ENCODE results near the gene BCOR.

BCOR gene

GRCh38 chrX:40097141-40097503, 636 bp downstream of the BCOR start:
- DNase-seq = no peak

- no peak for DNase-seq
Measured at GRCh38 chrX:40096395-40097091, 1.2 kb downstream of the BCOR start.

GRCh38 chrX:40095583-40096394, 2.0 kb downstream of the BCOR start:
- no peak for DNase-seq

- DNase-seq = no peak
Measured at GRCh38 chrX:40094900-40095582, 2.7 kb downstream of the BCOR start.

DNA sequence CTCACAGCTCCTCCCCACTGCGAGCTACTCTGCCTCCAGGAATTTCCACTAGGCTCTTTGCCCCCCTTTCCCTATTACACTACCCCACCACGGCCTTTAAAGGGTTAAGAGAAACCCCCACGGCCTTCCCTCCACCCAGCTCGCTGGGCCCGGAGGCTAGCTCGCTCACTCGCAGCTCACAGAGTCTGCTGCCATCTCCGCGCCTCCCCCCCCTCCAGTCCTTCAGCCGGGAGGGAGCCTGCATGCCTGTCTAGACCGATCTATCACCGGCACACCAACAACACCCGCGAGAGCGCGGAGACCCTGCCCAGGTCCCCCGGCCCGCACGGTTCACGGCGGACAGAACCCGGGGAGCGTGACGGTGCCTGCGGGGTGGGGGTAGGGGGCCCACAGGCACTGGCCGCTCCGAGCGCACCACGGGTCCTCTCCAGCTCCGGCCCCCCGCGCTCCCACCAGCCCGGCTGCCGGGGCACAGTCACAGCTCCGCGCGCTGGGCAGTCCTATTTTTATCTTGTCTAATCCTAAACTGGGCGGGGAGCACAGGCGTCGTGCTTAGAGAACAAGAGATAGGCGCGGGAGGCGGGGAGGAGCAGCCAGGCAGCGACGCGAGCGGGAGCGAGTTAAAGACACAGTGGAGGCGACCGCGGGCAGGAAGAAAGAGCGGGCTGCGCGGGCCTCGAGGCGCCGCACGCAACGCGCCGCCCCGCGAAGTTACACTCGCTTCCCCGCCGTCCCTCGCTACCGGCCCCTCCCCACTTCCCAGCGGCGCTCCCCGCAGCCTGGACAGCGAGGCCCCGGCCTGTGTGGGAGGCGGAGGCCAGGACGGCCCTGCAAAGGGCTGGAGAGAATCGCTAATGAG, 3.5 kb downstream of the BCOR start:
- no peak for DNase-seq

DNA sequence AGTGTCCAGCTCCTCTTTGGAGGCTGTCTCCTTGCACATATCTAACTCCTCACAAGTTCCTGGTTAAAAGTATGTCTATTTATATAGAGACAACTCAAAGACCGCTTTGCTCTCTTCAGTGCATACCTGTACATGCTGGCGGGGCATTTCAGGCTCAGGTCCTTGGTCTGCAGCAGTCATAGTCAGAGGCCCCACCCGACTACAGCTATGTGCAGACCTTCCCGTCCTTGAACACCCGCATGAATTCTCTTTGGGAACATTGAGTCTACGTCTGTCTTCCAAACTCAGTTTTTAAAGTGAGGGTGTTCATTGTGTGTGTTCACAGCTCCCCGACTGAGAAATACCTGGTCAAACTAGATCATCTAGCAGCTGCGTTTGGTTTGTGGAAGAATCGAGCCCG, 4.2 kb downstream of the BCOR start:
- no peak for DNase-seq

DNA sequence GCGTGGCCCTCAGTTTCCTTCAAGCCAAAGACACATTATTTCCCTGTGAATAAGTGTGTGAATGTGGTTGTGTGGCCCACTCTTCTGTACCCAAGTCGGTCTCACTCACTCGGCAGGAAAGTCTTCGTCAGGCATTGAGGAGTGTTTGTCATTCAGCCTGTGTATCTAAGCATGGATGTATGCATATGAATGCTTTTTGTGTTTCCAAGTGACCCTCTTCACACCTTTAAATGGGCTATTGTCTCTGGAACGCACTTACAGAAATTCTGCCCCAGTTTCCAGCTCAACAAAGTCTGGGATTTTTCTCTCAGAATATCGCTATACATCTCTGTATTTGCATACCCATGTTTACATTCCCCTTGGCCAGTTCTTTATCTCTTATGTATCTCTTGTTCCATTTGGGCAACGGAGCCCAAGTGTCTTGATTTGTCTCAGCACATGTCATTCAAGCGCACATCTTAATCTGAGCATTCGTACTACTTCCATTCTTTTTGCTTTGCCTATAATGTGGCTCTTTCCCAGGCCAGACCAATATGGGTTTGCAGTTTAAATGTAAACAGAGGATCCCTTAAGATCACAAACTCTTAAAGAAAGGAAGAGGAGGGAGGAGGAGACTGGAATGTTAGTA, 4.8 kb downstream of the BCOR start:
- no peak for DNase-seq

GRCh38 chrX:40091691-40092421, 5.9 kb downstream of the BCOR start:
- no peak for DNase-seq

- no peak for DNase-seq
Measured at GRCh38 chrX:40090961-40091360, 6.8 kb downstream of the BCOR start.

DNA sequence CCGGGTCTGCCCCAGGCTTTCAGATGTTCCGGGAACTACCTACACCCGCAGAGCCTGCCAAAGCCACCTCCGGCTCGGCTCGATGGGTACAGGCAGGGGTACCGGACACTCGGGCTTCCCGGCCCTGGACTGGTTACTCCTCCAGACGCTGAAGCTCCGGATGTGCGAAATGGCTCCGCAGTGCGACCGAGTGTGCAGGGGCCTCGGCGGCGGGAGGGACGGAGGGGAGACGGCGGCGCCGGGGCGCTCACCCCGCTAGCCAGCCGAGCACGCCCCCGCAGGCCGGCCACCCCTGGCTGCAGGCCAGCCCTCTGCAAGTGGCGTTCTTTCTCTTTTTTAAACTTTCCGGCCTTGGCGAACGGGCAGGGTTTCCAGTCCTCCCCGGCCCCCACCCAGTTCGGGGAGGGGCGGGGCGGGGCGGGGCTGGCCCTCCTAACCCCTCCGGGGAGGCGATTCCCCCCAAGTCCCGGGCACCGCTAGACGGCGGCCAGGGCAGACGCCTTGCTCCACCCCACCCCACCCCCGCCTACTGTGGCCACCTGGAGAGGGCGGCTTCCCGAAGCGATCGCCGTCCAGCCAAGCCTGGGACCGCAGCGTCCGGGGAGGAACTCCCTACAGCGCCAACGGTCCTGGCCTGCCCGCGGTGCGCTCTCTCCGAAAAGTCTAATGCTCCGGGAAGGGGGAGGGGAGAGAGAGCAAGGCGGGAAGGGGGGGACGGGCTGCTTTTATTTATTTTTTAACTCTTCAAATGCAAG, 7.5 kb downstream of the BCOR start:
- DNase-seq = no peak

GRCh38 chrX:40088803-40089540, 8.8 kb downstream of the BCOR start:
- DNase-seq = no peak

- DNase-seq = peak; percentile 31
Measured at GRCh38 chrX:40088299-40088625, 9.5 kb downstream of the BCOR start.

- no peak for DNase-seq
Measured at GRCh38 chrX:40087425-40088298, 10.1 kb downstream of the BCOR start.

GRCh38 chrX:40086569-40087335, 11.0 kb downstream of the BCOR start:
- DNase-seq = no peak

GRCh38 chrX:40085714-40086113, 12.0 kb downstream of the BCOR start:
- no peak for DNase-seq

- no peak for DNase-seq
Measured at GRCh38 chrX:40085102-40085551, 12.6 kb downstream of the BCOR start.

DNA sequence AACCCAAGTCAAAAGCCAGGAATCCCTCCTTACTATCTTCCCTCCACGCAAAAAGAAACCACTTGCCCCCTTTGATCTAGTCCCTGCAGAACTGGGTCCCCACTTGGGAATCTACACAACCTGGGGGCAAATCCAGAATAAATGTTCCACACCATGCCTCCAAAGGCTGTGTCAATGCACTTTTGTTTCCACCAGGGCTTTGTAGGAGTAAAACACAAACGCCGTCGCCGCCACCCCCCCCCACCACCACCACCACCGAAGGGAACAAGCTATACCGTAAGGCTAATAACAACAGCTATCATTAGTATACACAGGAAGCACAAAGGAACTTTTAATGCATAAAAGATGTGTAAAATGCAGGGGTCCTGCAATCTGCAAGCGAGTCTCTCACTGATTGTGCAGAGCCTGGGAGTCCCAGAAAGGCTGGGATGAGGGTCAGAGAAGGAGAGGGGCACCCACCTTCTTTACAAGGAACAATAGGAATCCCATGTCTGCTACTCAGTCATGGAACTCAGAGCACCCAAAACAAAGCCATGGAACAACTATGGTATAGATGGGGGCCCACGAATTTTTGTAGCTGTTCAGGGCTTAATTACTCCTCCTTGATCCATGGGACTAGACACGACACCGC, 13.2 kb downstream of the BCOR start:
- DNase-seq = no peak

GRCh38 chrX:40083979-40084359, 13.8 kb downstream of the BCOR start:
- DNase-seq = no peak

Data from NCI-H1436 (cell line).